Immature natural killer cell (primary cell): ENCODE results near the gene ACSF2. TPM values are rescaled to one million over a fixed set of nuclear protein-coding genes. Genes with fewer than 3 reads are reported as not detected.

ENCODE experiments used
- DNase-seq, 3 donors: peaks; one replicate each; pipeline ENCODE4 v3.0.0; 2022; ENCODE audit warnings: mixed read lengths in 1 of 3
- H3K27ac Mint-ChIP-seq, 6 donors: one replicate each; pipeline ENCODE4 v1.8.0; 2020; ENCODE audit warnings: mixed read lengths in 6 of 6, mild to moderate bottlenecking in 5 of 6, inconsistent platforms in 4 of 6, moderate library complexity in 3 of 6
- H3K27me3 Mint-ChIP-seq, 3 donors: one replicate each; pipeline ENCODE4 v1.8.0; 2020 to 2021; ENCODE audit warnings: low read depth in 3 of 3, mild to moderate bottlenecking in 3 of 3, mixed read lengths in 3 of 3, moderate library complexity in 3 of 3, inconsistent platforms in 1 of 3
- H3K36me3 Mint-ChIP-seq, 3 donors: one replicate each; pipeline ENCODE4 v1.8.0; 2020; ENCODE audit warnings: mixed read lengths in 3 of 3, inconsistent platforms in 2 of 3, mild to moderate bottlenecking in 2 of 3
- H3K4me1 Mint-ChIP-seq, 2 donors: one replicate each; pipeline ENCODE4 v1.8.0; 2020; ENCODE audit warnings: inconsistent platforms in 2 of 2, mild to moderate bottlenecking in 2 of 2, mixed read lengths in 2 of 2, moderate library complexity in 1 of 2
- H3K4me3 Mint-ChIP-seq, 5 donors: one replicate each; pipeline ENCODE4 v1.8.0; 2020; ENCODE audit warnings: mild to moderate bottlenecking in 5 of 5, mixed read lengths in 5 of 5, inconsistent platforms in 3 of 5, moderate library complexity in 3 of 5
- H3K9me3 Mint-ChIP-seq, 6 donors: one replicate each; pipeline ENCODE4 v1.8.0; 2020; ENCODE audit warnings: mild to moderate bottlenecking in 6 of 6, mixed read lengths in 6 of 6, inconsistent platforms in 4 of 6, moderate library complexity in 3 of 6
- polyA plus RNA-seq, 3 donors: library from polyadenylated mRNA; unstranded; fragments of 300-500 nt; fragmentation: Illumina TruSeq; gene quantifications; one replicate each; pipeline ENCODE4 v1.2.3, GENCODE V29; 2021

ACSF2 gene
- polyA plus RNA-seq, 3 donors from 2014 or later, result 4.8 to 11.1 (median 5.4) TPM

- no peak for DNase-seq
- Mint-ChIP-seq H3K9me3 (no peaks in the 10 kb centered on the region), H3K4me1 (peaks cover 8% of the 10 kb centered on the region in 2 donors), H3K36me3 (no peaks in the 10 kb centered on the region), H3K27ac (no peak overlapping the region), H3K4me3 (no peak overlapping the region), H3K27me3 (peaks cover 0 to 1% (median 0%) of the 10 kb centered on the region in 3 donors)
Measured at GRCh38 chr17:50432125-50432762, 6.2 kb downstream of the ACSF2 start.

GRCh38 chr17:50437409-50437808 lies 11.4 kb downstream of the ACSF2 start:
- H3K27me3 Mint-ChIP-seq, result no peaks in the 10 kb centered on the region
- no peaks in the 10 kb centered on the region for H3K9me3 Mint-ChIP-seq
- H3K4me3 Mint-ChIP-seq, result no peak overlapping the region
- H3K4me1 Mint-ChIP-seq, result peaks cover 0 to 2% of the 10 kb centered on the region in 2 donors
- H3K27ac Mint-ChIP-seq, result no peak overlapping the region
- peaks cover 0 to 5% (median 0%) of the 10 kb centered on the region in 3 donors for H3K36me3 Mint-ChIP-seq
- no peak for DNase-seq

GRCh38 chr17:50439008-50439407 lies 13.0 kb downstream of the ACSF2 start:
- Mint-ChIP-seq H3K9me3 (no peaks in the 10 kb centered on the region), H3K36me3 (peaks cover 0 to 5% (median 0%) of the 10 kb centered on the region in 3 donors), H3K4me3 (no peak overlapping the region), H3K27me3 (no peaks in the 10 kb centered on the region), H3K27ac (no peak overlapping the region), H3K4me1 (peaks cover 0 to under 1% of the 10 kb centered on the region in 2 donors)
- no peak for DNase-seq

- no peak for DNase-seq
- Mint-ChIP-seq H3K9me3 (no peaks in the 10 kb centered on the region), H3K4me1 (no peaks in the 10 kb centered on the region), H3K27ac (no peak overlapping the region), H3K4me3 (no peak overlapping the region), H3K36me3 (peaks cover 0 to 5% (median 0%) of the 10 kb centered on the region in 3 donors), H3K27me3 (no peaks in the 10 kb centered on the region)
Measured at GRCh38 chr17:50440172-50440837, 14.3 kb downstream of the ACSF2 start.

- DNase-seq, result no peak
- Mint-ChIP-seq H3K27ac (no peak overlapping the region), H3K4me1 (no peaks in the 10 kb centered on the region), H3K9me3 (no peaks in the 10 kb centered on the region), H3K36me3 (peaks cover 0 to 5% (median 0%) of the 10 kb centered on the region in 3 donors), H3K4me3 (no peak overlapping the region), H3K27me3 (no peaks in the 10 kb centered on the region)
Measured at GRCh38 chr17:50440838-50441829, 15.1 kb downstream of the ACSF2 start.

GRCh38 chr17:50443505-50443974 lies 17.5 kb downstream of the ACSF2 start:
- H3K9me3 Mint-ChIP-seq, result no peaks in the 10 kb centered on the region
- no peaks in the 10 kb centered on the region for H3K27me3 Mint-ChIP-seq
- no peak for DNase-seq
- no peaks in the 10 kb centered on the region for H3K4me1 Mint-ChIP-seq
- no peak overlapping the region for H3K4me3 Mint-ChIP-seq
- no peak overlapping the region for H3K27ac Mint-ChIP-seq
- peaks cover 0 to 5% (median 0%) of the 10 kb centered on the region in 3 donors for H3K36me3 Mint-ChIP-seq

GRCh38 chr17:50444841-50445715 lies 19.1 kb downstream of the ACSF2 start:
- Mint-ChIP-seq H3K36me3 (no peaks in the 10 kb centered on the region), H3K4me3 (no peak overlapping the region), H3K27ac (no peak overlapping the region), H3K9me3 (no peaks in the 10 kb centered on the region), H3K27me3 (no peaks in the 10 kb centered on the region), H3K4me1 (no peaks in the 10 kb centered on the region)
- no peak for DNase-seq

GRCh38 chr17:50445730-50446325 lies 19.8 kb downstream of the ACSF2 start:
- DNase-seq, result no peak
- Mint-ChIP-seq H3K4me1 (no peaks in the 10 kb centered on the region), H3K4me3 (no peak overlapping the region), H3K9me3 (no peaks in the 10 kb centered on the region), H3K36me3 (peaks cover 0 to 3% (median 0%) of the 10 kb centered on the region in 3 donors), H3K27ac (no peak overlapping the region), H3K27me3 (no peaks in the 10 kb centered on the region)

- peaks cover 0 to 4% (median 0%) of the 10 kb centered on the region in 3 donors for H3K36me3 Mint-ChIP-seq
- H3K4me1 Mint-ChIP-seq, result no peaks in the 10 kb centered on the region
- no peaks in the 10 kb centered on the region for H3K27me3 Mint-ChIP-seq
- H3K27ac Mint-ChIP-seq, result no peak overlapping the region
- no peak for DNase-seq
- H3K9me3 Mint-ChIP-seq, result no peaks in the 10 kb centered on the region
- H3K4me3 Mint-ChIP-seq, result no peak overlapping the region
Measured at GRCh38 chr17:50447870-50448595, 22.0 kb downstream of the ACSF2 start.

GRCh38 chr17:50448643-50449042 lies 22.6 kb downstream of the ACSF2 start:
- no peaks in the 10 kb centered on the region for H3K4me1 Mint-ChIP-seq
- no peak for DNase-seq
- H3K36me3 Mint-ChIP-seq, result peaks cover 0 to 7% (median 0%) of the 10 kb centered on the region in 3 donors
- H3K27ac Mint-ChIP-seq, result no peak overlapping the region
- H3K4me3 Mint-ChIP-seq, result no peak overlapping the region
- no peaks in the 10 kb centered on the region for H3K27me3 Mint-ChIP-seq
- H3K9me3 Mint-ChIP-seq, result no peaks in the 10 kb centered on the region

GRCh38 chr17:50451943-50452629 lies 26.1 kb downstream of the ACSF2 start:
- H3K27ac Mint-ChIP-seq, result no peak overlapping the region

More at GRCh38 chr17:50451943-50452629, 26.1 kb downstream of the ACSF2 start:
- Mint-ChIP-seq H3K4me3 (no peak overlapping the region), H3K36me3 (peaks cover 0 to 8% (median 4%) of the 10 kb centered on the region in 3 donors), H3K4me1 (no peaks in the 10 kb centered on the region), H3K27me3 (peaks cover 0 to 1% (median 0%) of the 10 kb centered on the region in 3 donors), H3K9me3 (no peaks in the 10 kb centered on the region)
- no peak for DNase-seq
